GM23338 (cell line): ENCODE data around the gene TAPBPL. TPM values are rescaled to one million over a fixed set of nuclear protein-coding genes. Genes with fewer than 3 reads are reported as not detected.
A peak's percentile ranks its signal among the peaks of the same experiment; 100 is the strongest.

Experiments
- ATAC-seq: fragments of 200-7000 bp; cut with Tn5 transposase; 3 replicates; pipeline ENCODE4 v1.9.1; 2020
- DNase-seq: peaks from one replicate; pipeline ENCODE4 v3.0.0-alpha.2; 2015; ENCODE audit warnings: low spot score
- H2AFZ ChIP-seq: fragments of 200-600 bp; sonication (generic); 2 replicates; pipeline ENCODE4 v1.8.0; 2016; ENCODE audit warnings: antibody characterized with exemption, mild to moderate bottlenecking, moderate library complexity
- H3F3A ChIP-seq: fragments of 200-600 bp; sonication (generic); replicated peaks from 2 replicates; pipeline ENCODE4 v1.8.0; 2017; ENCODE audit warnings: antibody characterized with exemption, mixed run types, low read depth
- H3K27ac ChIP-seq: fragments of 200-600 bp; sonication (generic); 2 replicates; pipeline ENCODE4 v1.6.1; 2016; ENCODE audit warnings: low read depth
- H3K27me3 ChIP-seq: fragments of 200-600 bp; sonication (generic); 2 replicates; pipeline ENCODE4 v1.8.0; 2016; ENCODE audit warnings: mild to moderate bottlenecking, mixed run types, moderate library complexity; ENCODE audit not compliant: insufficient read depth
- H3K36me3 ChIP-seq: fragments of 200-600 bp; sonication (generic); 2 replicates; pipeline ENCODE4 v1.8.0; 2016; ENCODE audit warnings: mild to moderate bottlenecking; ENCODE audit not compliant: insufficient read depth
- H3K4me1 ChIP-seq: fragments of 200-600 bp; sonication (generic); 2 replicates; pipeline ENCODE4 v1.8.0; 2016; ENCODE audit warnings: mild to moderate bottlenecking, moderate library complexity; ENCODE audit not compliant: insufficient read depth
- H3K4me2 ChIP-seq: fragments of 200-600 bp; sonication (generic); 2 replicates; pipeline ENCODE4 v1.7.1; 2017; ENCODE audit warnings: mixed run types
- H3K4me3 ChIP-seq: fragments of 200-600 bp; sonication (generic); 2 replicates; pipeline ENCODE4 v1.6.1; 2016; ENCODE audit warnings: mixed run types
- H3K79me2 ChIP-seq: fragments of 200-600 bp; sonication (generic); replicated peaks from 2 replicates; pipeline ENCODE4 v1.8.0; 2017; ENCODE audit warnings: mild to moderate bottlenecking; ENCODE audit not compliant: insufficient read depth
- H3K9me2 ChIP-seq: fragments of 200-600 bp; sonication (generic); 2 replicates; pipeline ENCODE4 v1.8.0; 2017; ENCODE audit not compliant: insufficient read depth
- H4K20me1 ChIP-seq: fragments of 200-600 bp; sonication (generic); replicated peaks from 2 replicates; pipeline ENCODE4 v1.8.0; 2017; ENCODE audit warnings: mild to moderate bottlenecking; ENCODE audit not compliant: insufficient read depth
- H3K27ac Mint-ChIP-seq: 2 replicates; pipeline ENCODE4 v1.8.0; 2020; ENCODE audit warnings: inconsistent platforms, mild to moderate bottlenecking, moderate library complexity, mixed read lengths
- H3K27me3 Mint-ChIP-seq: 3 replicates; pipeline ENCODE4 v1.8.0; 2022; ENCODE audit warnings: low read depth, mild to moderate bottlenecking, moderate library complexity, mixed read lengths, inconsistent platforms; ENCODE audit not compliant: insufficient read depth, poor library complexity
- H3K36me3 Mint-ChIP-seq: 3 replicates; pipeline ENCODE4 v1.8.0; 2021; ENCODE audit warnings: low read depth, mild to moderate bottlenecking, inconsistent platforms, moderate library complexity, mixed read lengths
- H3K4me1 Mint-ChIP-seq: 3 replicates; pipeline ENCODE4 v1.8.0; 2020; ENCODE audit warnings: mild to moderate bottlenecking, inconsistent platforms, mixed read lengths
- H3K4me3 Mint-ChIP-seq: 3 replicates; pipeline ENCODE4 v1.8.0; 2021; ENCODE audit warnings: moderate library complexity, mild to moderate bottlenecking, inconsistent platforms, mixed read lengths
- H3K9me3 Mint-ChIP-seq: 3 replicates; pipeline ENCODE4 v1.8.0; 2020; ENCODE audit warnings: moderate library complexity, mild to moderate bottlenecking, inconsistent platforms, mixed read lengths
- CREB1 ChIP-seq: fragments of 250-450 bp; sonication (Bioruptor Pico); IDR thresholded peaks from 2 replicates; pipeline ENCODE4 v1.5.0; 2020; ENCODE audit warnings: low read depth, mild to moderate bottlenecking, moderate library complexity
- CTCF ChIP-seq, 2 experiments: fragments of 200-600 bp in 1 of 2; sonication (generic) in 1 of 2; conservative IDR thresholded peaks; 2 replicates each; pipeline versions ENCODE4 v1.5.1 to v1.6.1; 2016 to 2017; ENCODE audit warnings: antibody characterized with exemption in 2 of 2, low read depth in 2 of 2, mild to moderate bottlenecking in 2 of 2, moderate library complexity in 1 of 2
- ETS1 ChIP-seq: IDR thresholded peaks from 2 replicates; pipeline ENCODE4 v1.6.1; 2016; ENCODE audit warnings: antibody characterized with exemption
- EZH2phosphoT487 ChIP-seq: fragments of 200-600 bp; sonication (generic); IDR thresholded peaks from one replicate; pipeline ENCODE4 v1.8.1; 2018; ENCODE audit warnings: antibody characterized with exemption; ENCODE audit not compliant: unreplicated experiment
- NANOG ChIP-seq: IDR thresholded peaks from 2 replicates; pipeline ENCODE4 v1.6.1; 2016; ENCODE audit warnings: antibody characterized with exemption, borderline replicate concordance
- POLR2AphosphoS5 ChIP-seq: IDR thresholded peaks from 2 replicates; pipeline ENCODE4 v1.6.1; 2016; ENCODE audit warnings: antibody characterized with exemption, low read depth
- ZNF114 ChIP-seq: fragments of 250-450 bp; sonication (Bioruptor Pico); IDR thresholded peaks from 2 replicates; pipeline ENCODE4 v1.5.0; 2020; ENCODE audit warnings: mild to moderate bottlenecking, moderate library complexity
- polyA plus RNA-seq: library from polyadenylated mRNA; unstranded; fragments of >200 nt; fragmentation: Nextera tagmentation; extraction: Ambion mirVana; gene quantifications from 2 replicates; pipeline ENCODE4 v1.2.1, GENCODE V29; 2016
- total RNA-seq: library from RNA; depleted of rRNA; stranded (reverse); fragments of >200 nt; shearing (Covaris generic); gene quantifications from 2 replicates; pipeline ENCODE4 v1.2.3, GENCODE V29; 2014

TAPBPL gene
- total and polyA plus RNA-seq, 2 experiments from 2014 or later = 0.59 to 0.65 TPM

- peak; percentile 76 for TF ChIP-seq POLR2AphosphoS5
- no peak for TF ChIP-seq ZNF114
- no peak for TF ChIP-seq NANOG
- peak; percentile 83 for TF ChIP-seq CREB1 (CRISPR knock-in tag)
- no peak for TF ChIP-seq EZH2phosphoT487
- TF ChIP-seq ETS1 = peak; percentile 78
- peaks cover 42% of the 10 kb centered on the region for H3K36me3 Mint-ChIP-seq
- peaks cover 49% of the 10 kb centered on the region for H3K79me2 ChIP-seq
Measured at GRCh38 chr12:6492838-6493496, 41.1 kb downstream of the TAPBPL start, which contains the start of gene MRPL51. MRPL51 (minus strand) TSS chr12:6493262; CDS start chr12:6493136, 126 bp downstream.

GRCh38 chr12:6493497-6494257 lies 41.8 kb downstream of the TAPBPL start, which contains the start of gene NCAPD2:
NCAPD2 (plus strand) TSS chr12:6494102; CDS start chr12:6495099, 997 bp downstream.
- H3K4me3 Mint-ChIP-seq = peak within 1 kb of the TSS; percentile 97
- peaks cover 48% of the 10 kb centered on the region for H3K36me3 Mint-ChIP-seq
- Histone ChIP-seq H3K79me2 (peaks cover 56% of the 10 kb centered on the region), H3F3A (peaks cover 8% of the 10 kb centered on the region; the same call in 1 of the 2 replicates), H3K4me1 (peaks cover 27% of the 10 kb centered on the region), H4K20me1 (peaks cover 14% of the 10 kb centered on the region), H3K4me2 (peak within 1 kb of the TSS; percentile 88), H3K36me3 (peaks cover 26% of the 10 kb centered on the region), H3K27ac (peak within 1 kb of the TSS; percentile 99), H3K9me2 (no peaks in the 10 kb centered on the region), H3K27me3 (no peaks in the 10 kb centered on the region), H2AFZ (peak within 1 kb of the TSS; percentile 39; the same call in 1 of the 2 replicates), H3K4me3 (peak within 1 kb of the TSS; percentile 70)
- DNase-seq (peak; percentile 97), ATAC-seq (peak; percentile 92)
- H3K27ac Mint-ChIP-seq = peak within 1 kb of the TSS; percentile 98
- TF ChIP-seq ETS1 (no peak; the same call in none of the 2 replicates), CTCF (conservative IDR thresholded peaks at IDR 0.05; ENCODE audit: low read depth in 2 of 2) (peak in 1 of 2 experiments; percentile 27; a peak in 2 of 4 replicates), POLR2AphosphoS5 (peak; percentile 81)
- no peaks in the 10 kb centered on the region for H3K9me3 Mint-ChIP-seq
- peaks cover 13% of the 10 kb centered on the region; the same call in 2 of the 3 replicates for H3K4me1 Mint-ChIP-seq
- H3K27me3 Mint-ChIP-seq = peaks cover 4% of the 10 kb centered on the region

More at GRCh38 chr12:6492838-6493496, 41.1 kb downstream of the TAPBPL start, which contains the start of gene MRPL51:
- peak within 1 kb of the TSS; percentile 98 for H3K27ac Mint-ChIP-seq
- peak within 1 kb of the TSS; percentile 70 for H3K4me3 ChIP-seq
- no peaks in the 10 kb centered on the region for H3K9me2 ChIP-seq
- peaks cover 8% of the 10 kb centered on the region; the same call in 1 of the 2 replicates for H3F3A ChIP-seq
- no peaks in the 10 kb centered on the region for H3K9me3 Mint-ChIP-seq
- H3K27ac ChIP-seq = peak within 1 kb of the TSS; percentile 99
- H3K4me3 Mint-ChIP-seq = peak within 1 kb of the TSS; percentile 97
- H2AFZ ChIP-seq = peak within 1 kb of the TSS; percentile 39; the same call in 1 of the 2 replicates
- H4K20me1 ChIP-seq = peaks cover 8% of the 10 kb centered on the region
- peak; percentile 92 for ATAC-seq
- no peaks in the 10 kb centered on the region for H3K27me3 ChIP-seq
- peak within 1 kb of the TSS; percentile 88 for H3K4me2 ChIP-seq
- DNase-seq = peak; percentile 99
- H3K27me3 Mint-ChIP-seq = peaks cover 6% of the 10 kb centered on the region
- H3K36me3 ChIP-seq = peaks cover 21% of the 10 kb centered on the region
- peaks cover 13% of the 10 kb centered on the region; the same call in 2 of the 3 replicates for H3K4me1 Mint-ChIP-seq
- H3K4me1 ChIP-seq = peaks cover 27% of the 10 kb centered on the region
